G401.6 (cell line): ENCODE measurements around the gene GRIK2.

Experiments
- FAIRE-seq: peaks from 2 replicates; lab custom pipeline; 2012; peaks lifted over from hg19 to GRCh38; lab: Jason Lieb, UNC

Gene GRIK2

GRCh38 chr6:101400326-101401135, 7.0 kb downstream of the GRIK2 start:
- FAIRE-seq: no peak

- no peak for FAIRE-seq
Measured at GRCh38 chr6:101401171-101401570, 7.7 kb downstream of the GRIK2 start.

- no peak for FAIRE-seq
Measured at GRCh38 chr6:101401792-101402621, 8.5 kb downstream of the GRIK2 start.

GRCh38 chr6:101402622-101403031, 9.1 kb downstream of the GRIK2 start:
- no peak for FAIRE-seq

- FAIRE-seq: no peak
Measured at GRCh38 chr6:101403216-101403945, 9.9 kb downstream of the GRIK2 start.

GRCh38 chr6:101404775-101405174, 11.3 kb downstream of the GRIK2 start:
- no peak for FAIRE-seq

- FAIRE-seq: no peak
Measured at GRCh38 chr6:101413773-101414172, 20.3 kb downstream of the GRIK2 start.

- FAIRE-seq: no peak
Measured at GRCh38 chr6:101417900-101418299, 24.4 kb downstream of the GRIK2 start.

- no peak for FAIRE-seq
Measured at GRCh38 chr6:101422251-101422650, 28.7 kb downstream of the GRIK2 start.

GRCh38 chr6:101422811-101423210, 29.3 kb downstream of the GRIK2 start:
- no peak for FAIRE-seq

- no peak for FAIRE-seq
Measured at GRCh38 chr6:101429270-101429669, 35.8 kb downstream of the GRIK2 start.

GRCh38 chr6:101429845-101430244, 36.3 kb downstream of the GRIK2 start:
- no peak for FAIRE-seq

GRCh38 chr6:101433141-101433540, 39.6 kb downstream of the GRIK2 start:
- no peak for FAIRE-seq

GRCh38 chr6:101434601-101435000, 41.1 kb downstream of the GRIK2 start:
- no peak for FAIRE-seq

- FAIRE-seq: no peak
Measured at GRCh38 chr6:101435038-101435437, 41.5 kb downstream of the GRIK2 start.

- no peak for FAIRE-seq
Measured at GRCh38 chr6:101439790-101440189, 46.3 kb downstream of the GRIK2 start.

- FAIRE-seq: no peak
Measured at GRCh38 chr6:101443315-101443714, 49.8 kb downstream of the GRIK2 start.

- FAIRE-seq: no peak
Measured at GRCh38 chr6:101444717-101445116, 51.2 kb downstream of the GRIK2 start.

- FAIRE-seq: no peak
Measured at GRCh38 chr6:101445527-101445926, 52.0 kb downstream of the GRIK2 start.

GRCh38 chr6:101450901-101451300, 57.4 kb downstream of the GRIK2 start:
- FAIRE-seq: no peak

GRCh38 chr6:101451981-101452380, 58.5 kb downstream of the GRIK2 start:
- no peak for FAIRE-seq

GRCh38 chr6:101453221-101453620, 59.7 kb downstream of the GRIK2 start:
- FAIRE-seq: no peak
